Activated CD4-positive, alpha-beta T cell treated with anti-CD3 and anti-CD28 coated beads for 24 hours (primary cell): ENCODE results near the gene LRRC39.

Experiments used
- DNase-seq, 2 donors: peaks; one replicate each; pipeline ENCODE4 v3.0.0-alpha.2; 2020; ENCODE audit warnings: low read depth in 2 of 2

LRRC39 gene

GRCh38 chr1:100147875-100148274 is 30.2 kb downstream of the LRRC39 start:
- DNase-seq, result no peak

- DNase-seq, result no peak
Observed at GRCh38 chr1:100146958-100147357, 31.1 kb downstream of the LRRC39 start.

GRCh38 chr1:100145116-100145515 is 32.9 kb downstream of the LRRC39 start:
- no peak for DNase-seq

- DNase-seq, result no peak
Observed at GRCh38 chr1:100142343-100142742, 35.7 kb downstream of the LRRC39 start.

GRCh38 chr1:100141192-100141591 is 36.9 kb downstream of the LRRC39 start:
- no peak for DNase-seq

- no peak for DNase-seq
Observed at GRCh38 chr1:100137602-100138001, 40.5 kb downstream of the LRRC39 start.

GRCh38 chr1:100134872-100135271 is 43.2 kb downstream of the LRRC39 start:
- no peak for DNase-seq

GRCh38 chr1:100132566-100133477 is 45.2 kb downstream of the LRRC39 start, which contains the start of the genes SASS6 and TRMT13:
Gene SASS6 (minus strand): TSS chr1:100132930. CDS start chr1:100132814, 116 bp downstream.
Gene TRMT13 (plus strand): TSS chr1:100133163. CDS start chr1:100133169, 6 bp downstream.
- peak; percentile 88 to 92 for DNase-seq

- DNase-seq, result no peak
Observed at GRCh38 chr1:100131623-100132022, 46.4 kb downstream of the LRRC39 start.

GRCh38 chr1:100130552-100131077 is 47.4 kb downstream of the LRRC39 start:
- no peak for DNase-seq

- no peak for DNase-seq
Observed at GRCh38 chr1:100127226-100127625, 50.8 kb downstream of the LRRC39 start.

- DNase-seq, result no peak
Observed at GRCh38 chr1:100122177-100122576, 55.9 kb downstream of the LRRC39 start.

- no peak for DNase-seq
Observed at GRCh38 chr1:100115524-100115923, 62.5 kb downstream of the LRRC39 start.

GRCh38 chr1:100109554-100110066 is 68.4 kb downstream of the LRRC39 start:
- DNase-seq, result no peak

- no peak for DNase-seq
Observed at GRCh38 chr1:100107696-100108095, 70.4 kb downstream of the LRRC39 start.

GRCh38 chr1:100101564-100101963 is 76.5 kb downstream of the LRRC39 start:
- DNase-seq, result no peak

- no peak for DNase-seq
Observed at GRCh38 chr1:100100202-100100601, 77.9 kb downstream of the LRRC39 start.
